Measurements from ENCODE around the gene ACAT2. TPM values are rescaled to one million over a fixed set of nuclear protein-coding genes. Genes with fewer than 3 reads are reported as not detected.

ACAT2 gene
- total RNA-seq, 4 donors from 2014 or later, result 5.6 to 19.6 (median 11.2) TPM

DNA sequence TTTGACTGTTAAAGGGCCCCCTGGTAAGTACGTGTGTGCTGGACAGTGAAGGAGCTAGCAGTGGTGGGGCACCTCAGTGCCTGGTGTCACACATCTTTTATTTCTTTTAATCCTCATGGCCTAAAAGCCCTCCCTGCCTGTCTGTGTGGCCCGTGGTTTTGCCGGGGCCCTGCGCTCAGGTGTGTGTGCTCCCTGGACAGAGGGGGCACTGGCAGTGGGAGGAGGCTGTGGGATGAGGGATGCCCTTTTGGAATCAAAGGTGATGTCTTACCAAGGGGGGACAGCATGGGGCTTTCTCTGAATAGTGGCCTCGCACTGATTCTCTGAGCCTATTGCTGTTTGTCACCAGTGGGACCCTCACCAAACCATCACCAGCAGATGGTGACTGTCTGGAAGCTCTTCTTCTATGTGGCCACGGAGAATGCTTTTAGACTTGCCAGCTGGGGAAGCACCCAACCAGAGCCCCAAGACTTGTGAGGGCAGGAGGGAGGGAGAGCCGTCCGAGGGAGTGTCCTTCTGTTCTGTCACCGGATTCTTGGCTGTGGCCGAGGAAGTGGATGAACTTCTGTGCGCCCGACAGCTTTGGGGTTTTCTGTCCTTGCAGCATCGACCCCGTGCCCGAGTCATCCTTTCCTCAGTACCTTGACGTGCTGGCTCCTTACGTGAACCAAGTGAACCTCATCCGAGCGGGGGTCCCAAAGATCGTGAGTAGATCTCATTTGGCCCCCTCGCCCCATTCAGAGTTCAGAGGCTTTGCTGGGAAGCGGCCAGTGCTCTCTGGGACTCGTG is 56.3 kb downstream of the ACAT2 start:
- H3K27ac ChIP-seq, result no peak overlapping the region
- intact Hi-C loops (cut with DNase I; ENCODE audit: low total_unique reads), result no loop called here
- no peaks in the 10 kb centered on the region for H3K36me3 ChIP-seq
- no peaks in the 10 kb centered on the region for H3K4me1 ChIP-seq
- no peaks in the 10 kb centered on the region for H3K27me3 ChIP-seq
- no peak overlapping the region for H3K4me3 ChIP-seq
- no peak for TF ChIP-seq POLR2A (IDR thresholded peaks at IDR 0.05)
- TF ChIP-seq, protein P1, sequence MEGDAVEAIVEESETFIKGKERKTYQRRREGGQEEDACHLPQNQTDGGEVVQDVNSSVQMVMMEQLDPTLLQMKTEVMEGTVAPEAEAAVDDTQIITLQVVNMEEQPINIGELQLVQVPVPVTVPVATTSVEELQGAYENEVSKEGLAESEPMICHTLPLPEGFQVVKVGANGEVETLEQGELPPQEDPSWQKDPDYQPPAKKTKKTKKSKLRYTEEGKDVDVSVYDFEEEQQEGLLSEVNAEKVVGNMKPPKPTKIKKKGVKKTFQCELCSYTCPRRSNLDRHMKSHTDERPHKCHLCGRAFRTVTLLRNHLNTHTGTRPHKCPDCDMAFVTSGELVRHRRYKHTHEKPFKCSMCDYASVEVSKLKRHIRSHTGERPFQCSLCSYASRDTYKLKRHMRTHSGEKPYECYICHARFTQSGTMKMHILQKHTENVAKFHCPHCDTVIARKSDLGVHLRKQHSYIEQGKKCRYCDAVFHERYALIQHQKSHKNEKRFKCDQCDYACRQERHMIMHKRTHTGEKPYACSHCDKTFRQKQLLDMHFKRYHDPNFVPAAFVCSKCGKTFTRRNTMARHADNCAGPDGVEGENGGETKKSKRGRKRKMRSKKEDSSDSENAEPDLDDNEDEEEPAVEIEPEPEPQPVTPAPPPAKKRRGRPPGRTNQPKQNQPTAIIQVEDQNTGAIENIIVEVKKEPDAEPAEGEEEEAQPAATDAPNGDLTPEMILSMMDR (IDR thresholded peaks at IDR 0.05), result no peak
- DNase-seq, result no peak
- H3K9me3 ChIP-seq, result no peaks in the 10 kb centered on the region

DNA sequence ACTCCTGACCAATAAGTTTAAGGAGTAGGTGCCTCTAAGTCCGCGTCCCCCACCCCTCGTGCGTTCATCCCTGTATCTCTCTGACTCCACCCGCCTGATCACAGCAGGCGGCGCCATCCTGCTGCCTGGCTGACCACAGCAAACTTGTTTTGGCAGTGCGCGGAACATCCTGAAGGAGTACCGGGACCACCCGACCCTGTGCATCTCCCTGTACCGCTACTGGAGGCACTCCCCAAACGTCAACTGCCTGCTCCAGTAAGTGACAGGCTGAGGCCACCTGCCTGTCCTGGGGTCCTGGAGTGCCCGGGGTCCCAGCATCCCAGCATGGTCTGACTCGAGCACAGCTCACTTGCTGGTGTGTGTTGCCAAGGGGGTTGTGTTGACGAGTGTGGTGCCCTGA is 57.3 kb downstream of the ACAT2 start:
- DNase-seq, result no peak
- H3K4me3 ChIP-seq, result no peak overlapping the region
- no peaks in the 10 kb centered on the region for H3K36me3 ChIP-seq
- intact Hi-C loops (cut with DNase I; ENCODE audit: low total_unique reads), result no loop called here
- no peaks in the 10 kb centered on the region for H3K4me1 ChIP-seq
- H3K27ac ChIP-seq, result no peak overlapping the region
- no peaks in the 10 kb centered on the region for H3K27me3 ChIP-seq
- no peak for TF ChIP-seq POLR2A (IDR thresholded peaks at IDR 0.05)
- TF ChIP-seq, protein P1 (IDR thresholded peaks at IDR 0.05), result no peak
- no peaks in the 10 kb centered on the region for H3K9me3 ChIP-seq

DNA sequence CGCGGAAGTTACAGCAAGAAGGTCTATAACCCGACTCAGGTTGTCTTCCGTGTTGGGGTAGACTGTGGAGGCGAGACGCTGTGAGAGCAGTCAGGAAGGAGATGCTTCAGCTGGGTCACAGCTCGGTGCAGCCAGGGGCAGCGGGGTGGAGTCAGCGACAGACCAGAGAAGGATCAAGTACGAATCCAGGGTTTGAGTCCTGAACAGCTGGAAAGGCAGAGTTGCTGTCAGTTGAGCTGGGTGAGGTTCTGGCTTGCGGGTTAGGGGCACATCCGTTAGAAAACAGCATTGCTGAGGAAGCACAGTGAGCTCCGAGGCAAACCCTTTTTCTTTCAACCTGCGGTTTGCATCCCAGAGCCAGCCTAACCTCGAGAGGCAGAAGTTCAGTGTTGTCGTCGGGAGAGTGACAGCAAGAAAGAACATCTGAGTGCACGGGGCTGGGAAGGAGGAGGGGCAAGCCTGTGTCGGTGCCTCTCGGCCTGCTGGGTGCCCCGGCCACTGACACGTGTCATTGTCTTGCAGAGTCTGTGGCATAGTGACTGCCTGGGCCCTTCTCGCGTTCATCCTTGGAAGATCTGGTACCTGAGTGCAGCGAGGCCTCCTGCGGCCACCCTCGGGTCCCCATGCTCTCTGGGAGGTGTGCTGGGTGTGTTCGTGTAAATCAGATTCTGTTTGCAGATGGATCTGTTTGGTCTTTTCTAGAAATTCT is 58.2 kb downstream of the ACAT2 start:
- H3K27me3 ChIP-seq, result no peaks in the 10 kb centered on the region
- no peaks in the 10 kb centered on the region for H3K9me3 ChIP-seq
- H3K36me3 ChIP-seq, result no peaks in the 10 kb centered on the region
- no peak overlapping the region for H3K27ac ChIP-seq
- no peaks in the 10 kb centered on the region for H3K4me1 ChIP-seq
- H3K4me3 ChIP-seq, result no peak overlapping the region
- no peak for DNase-seq
- intact Hi-C loops (cut with DNase I; ENCODE audit: low total_unique reads), result no loop called here
- no peak for TF ChIP-seq POLR2A (IDR thresholded peaks at IDR 0.05)
- TF ChIP-seq, protein P1 (IDR thresholded peaks at IDR 0.05), result no peak

DNA sequence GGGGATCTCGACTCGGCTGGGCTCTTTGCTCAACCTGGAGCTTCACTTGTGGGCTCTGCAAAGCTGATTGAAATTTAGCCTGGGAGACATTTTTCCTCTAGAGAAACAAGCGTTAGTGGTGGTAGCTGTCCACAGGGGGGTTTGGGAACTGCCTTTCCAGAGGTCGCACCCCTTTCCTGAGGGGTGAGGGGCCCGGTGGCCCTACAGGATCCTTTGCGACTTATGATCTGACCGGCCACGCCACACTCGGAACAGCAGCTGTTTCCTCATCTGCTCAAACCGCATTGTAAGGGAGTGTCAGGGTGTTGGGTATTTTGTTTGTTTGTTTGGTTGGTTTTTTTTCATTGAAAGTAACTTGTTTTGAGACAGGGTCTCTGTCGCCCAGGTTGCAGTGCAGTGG is 59.3 kb downstream of the ACAT2 start:
- intact Hi-C loops (cut with DNase I; ENCODE audit: low total_unique reads), result no loop called here
- Histone ChIP-seq H3K36me3 (no peaks in the 10 kb centered on the region), H3K27ac (no peak overlapping the region), H3K27me3 (no peaks in the 10 kb centered on the region), H3K4me1 (no peaks in the 10 kb centered on the region), H3K4me3 (no peak overlapping the region), H3K9me3 (no peaks in the 10 kb centered on the region)
- TF ChIP-seq, protein P1 (IDR thresholded peaks at IDR 0.05), result no peak
- no peak for TF ChIP-seq POLR2A (IDR thresholded peaks at IDR 0.05)
- no peak for DNase-seq

DNA sequence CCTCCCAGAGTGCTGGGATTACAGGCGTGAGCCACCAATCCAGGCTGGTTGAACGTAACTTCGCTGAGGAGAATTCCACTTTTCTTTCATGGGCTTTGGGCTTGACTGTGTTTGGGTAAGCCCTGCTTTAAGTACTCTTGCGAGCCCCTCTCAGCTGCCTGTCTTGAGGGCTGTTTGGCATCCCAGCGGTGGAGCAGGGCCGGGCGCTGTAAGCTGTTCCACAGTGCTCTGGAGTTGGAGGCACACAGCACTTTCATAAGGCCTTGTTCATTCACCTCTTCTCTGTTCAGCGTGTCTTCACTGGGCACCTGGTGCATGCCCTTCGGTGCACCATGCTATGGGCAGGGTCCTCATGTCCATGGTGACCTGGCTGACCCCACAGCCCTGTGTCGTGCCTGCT is 59.9 kb downstream of the ACAT2 start:
- Histone ChIP-seq H3K27me3 (no peaks in the 10 kb centered on the region), H3K4me3 (no peak overlapping the region), H3K4me1 (no peaks in the 10 kb centered on the region), H3K9me3 (no peaks in the 10 kb centered on the region), H3K36me3 (no peaks in the 10 kb centered on the region), H3K27ac (no peak overlapping the region)
- TF ChIP-seq POLR2A (IDR thresholded peaks at IDR 0.05), result no peak
- TF ChIP-seq, protein P1 (IDR thresholded peaks at IDR 0.05), result no peak
- no peak for DNase-seq
- intact Hi-C loops (cut with DNase I; ENCODE audit: low total_unique reads), result no loop called here
